HepG2 (cell line): ENCODE measurements around the gene ZNF764. TPM values are rescaled to one million over a fixed set of nuclear protein-coding genes. Genes with fewer than 3 reads are reported as not detected.

Source experiments
- AGO2 ChIP-seq: fragments of 200-400 bp; formaldehyde crosslinking; optimal IDR thresholded peaks from 2 replicates; pipeline ENCODE3; 2017; ENCODE audit warnings: mild to moderate bottlenecking, low read depth, low read length, moderate library complexity
- BORCS8-MEF2B ChIP-seq: sonication (generic); formaldehyde crosslinking; IDR thresholded peaks from 2 replicates; pipeline ENCODE4 v1.8.0; 2022; ENCODE audit warnings: mild to moderate bottlenecking, missing genetic modification reagents
- CC2D1A ChIP-seq: sonication (generic); formaldehyde crosslinking; IDR thresholded peaks from 2 replicates; pipeline ENCODE4 v1.8.1; 2023; ENCODE audit warnings: mild to moderate bottlenecking, missing genetic modification reagents
- EED ChIP-seq: sonication (generic); formaldehyde crosslinking; IDR thresholded peaks from 2 replicates; pipeline ENCODE4 v1.5.0; 2020; ENCODE audit warnings: mild to moderate bottlenecking, missing genetic modification reagents
- EP300 ChIP-seq, 3 experiments: sonication (generic) in 1 of 3; formaldehyde crosslinking in 1 of 3; IDR thresholded peaks; 2 replicates each; pipeline versions ENCODE4 v1.5.1 to v1.6.1; 2011 to 2020; ENCODE audit warnings: low read depth in 2 of 3, low read length in 2 of 3, borderline replicate concordance in 1 of 3, improper control_type of control experiment in 1 of 3, mild to moderate bottlenecking in 1 of 3, missing genetic modification reagents in 1 of 3, moderate library complexity in 1 of 3
- FOXJ3 ChIP-seq: sonication (generic); formaldehyde crosslinking; IDR thresholded peaks from 2 replicates; pipeline ENCODE4 v1.4.0; 2020; ENCODE audit warnings: missing genetic modification reagents, mild to moderate bottlenecking, borderline replicate concordance
- KDM5A ChIP-seq: fragments of 200-600 bp; sonication (generic); IDR thresholded peaks from 2 replicates; pipeline ENCODE4 v1.7.0; 2018; ENCODE audit warnings: antibody characterized with exemption, mild to moderate bottlenecking, low read length, borderline replicate concordance
- NKX3-1 ChIP-seq: sonication (generic); formaldehyde crosslinking; IDR thresholded peaks from 2 replicates; pipeline ENCODE4 v1.5.0; 2020; ENCODE audit warnings: missing genetic modification reagents
- NR2C2 ChIP-seq: sonication (generic); formaldehyde crosslinking; IDR thresholded peaks from 2 replicates; pipeline ENCODE4 v1.4.0; 2020; ENCODE audit warnings: missing genetic modification reagents, mild to moderate bottlenecking, moderate library complexity, borderline replicate concordance
- NR2F2 ChIP-seq: IDR thresholded peaks from 2 replicates; pipeline ENCODE4 v1.6.1; 2012; ENCODE audit warnings: low read depth, inconsistent platforms, borderline replicate concordance
- SP4 ChIP-seq: sonication (generic); formaldehyde crosslinking; IDR thresholded peaks from 2 replicates; pipeline ENCODE4 v1.8.1; 2023; ENCODE audit warnings: mild to moderate bottlenecking, missing genetic modification reagents
- TEAD2 ChIP-seq: sonication (generic); formaldehyde crosslinking; IDR thresholded peaks from 2 replicates; pipeline ENCODE4 v1.9.0; 2021; ENCODE audit warnings: missing genetic modification reagents
- ZBTB20 ChIP-seq: sonication (generic); formaldehyde crosslinking; IDR thresholded peaks from 2 replicates; pipeline ENCODE4 v1.8.1; 2023; ENCODE audit warnings: missing genetic modification reagents, low read depth, mild to moderate bottlenecking, borderline replicate concordance
- ZBTB42 ChIP-seq: sonication (generic); formaldehyde crosslinking; IDR thresholded peaks from 2 replicates; pipeline ENCODE4 v1.5.0; 2020; ENCODE audit warnings: mild to moderate bottlenecking, missing genetic modification reagents
- ZBTB7B ChIP-seq: sonication (generic); formaldehyde crosslinking; IDR thresholded peaks from 2 replicates; pipeline ENCODE4 v1.4.0; 2020; ENCODE audit warnings: missing genetic modification reagents
- ZC3H13 ChIP-seq: sonication (generic); formaldehyde crosslinking; IDR thresholded peaks from 2 replicates; pipeline ENCODE4 v1.8.1; 2023; ENCODE audit warnings: mild to moderate bottlenecking, missing genetic modification reagents, moderate library complexity
- ZFP37 ChIP-seq: sonication (generic); formaldehyde crosslinking; IDR thresholded peaks from 2 replicates; pipeline ENCODE4 v1.4.0; 2020; ENCODE audit warnings: missing genetic modification reagents, borderline replicate concordance
- ZFY ChIP-seq: sonication (generic); formaldehyde crosslinking; IDR thresholded peaks from 2 replicates; pipeline ENCODE4 v1.4.0; 2020; ENCODE audit warnings: missing genetic modification reagents
- ZMAT3 ChIP-seq: sonication (generic); formaldehyde crosslinking; conservative IDR thresholded peaks from 2 replicates; pipeline ENCODE4 v1.7.0; 2021; ENCODE audit warnings: missing genetic modification reagents
- ZNF263 ChIP-seq: sonication (generic); formaldehyde crosslinking; IDR thresholded peaks from 2 replicates; pipeline ENCODE4 v1.4.0; 2020; ENCODE audit warnings: missing genetic modification reagents
- ZNF724P ChIP-seq: sonication (generic); formaldehyde crosslinking; IDR thresholded peaks from 2 replicates; pipeline ENCODE4 v1.8.0; 2022; ENCODE audit warnings: missing genetic modification reagents, borderline replicate concordance
- ZNF737 ChIP-seq: sonication (generic); formaldehyde crosslinking; IDR thresholded peaks from 2 replicates; pipeline ENCODE4 v1.5.0; 2020; ENCODE audit warnings: missing genetic modification reagents, mild to moderate bottlenecking, borderline replicate concordance
- polyA plus RNA-seq, 8 experiments: library from polyadenylated mRNA; depleted of rRNA in 3 of 8; stranded (reverse) in 7 of 8; unstranded in 1 of 8; fragments of >200 nt; fragmentation: Illumina TruSeq in 4 of 8; extraction: Trizol in 4 of 8; gene quantifications; 2 replicates each; pipeline versions ENCODE4 v1.2.1 to v1.2.3, GENCODE V29; 2011 to 2016; ENCODE audit warnings: low read depth in 4 of 8, missing spikeins in 1 of 8, mixed read lengths in 1 of 8; ENCODE audit not compliant: insufficient read depth in 1 of 8
- total RNA-seq, 5 experiments: library from RNA; depleted of rRNA; stranded (reverse); fragments of >200 nt; fragmentation: Illumina TruSeq; extraction: Trizol; gene quantifications; 2 replicates each; pipeline ENCODE4 v1.2.3, GENCODE V29; 2016; ENCODE audit warnings: low read depth in 1 of 5
- TF ChIP-seq, protein P1 (sequence below): sonication (generic); formaldehyde crosslinking; IDR thresholded peaks from 2 replicates; pipeline ENCODE4 v1.8.0; 2022; ENCODE audit warnings: missing genetic modification reagents, mild to moderate bottlenecking, inconsistent platforms, borderline replicate concordance
- TF ChIP-seq, protein P2 (sequence below): IDR thresholded peaks from 2 replicates; pipeline ENCODE4 v1.6.1; 2016; ENCODE audit warnings: low read depth, borderline replicate concordance
- TF ChIP-seq, protein P3 (sequence below): IDR thresholded peaks from 2 replicates; pipeline ENCODE4 v1.6.1; 2016; ENCODE audit warnings: missing compliant biosample characterization, missing genetic modification reagents, borderline replicate concordance
- TF ChIP-seq, protein P4 (sequence below): sonication (generic); formaldehyde crosslinking; IDR thresholded peaks from 2 replicates; pipeline ENCODE4 v1.4.0; 2020; ENCODE audit warnings: missing genetic modification reagents

ZNF764 gene
- total and polyA plus RNA-seq, 2 of the 13 experiments (the other 11 are each of a cell fraction or from before 2014, with no cell fraction given), result 4.1 to 9.1 TPM

DNA sequence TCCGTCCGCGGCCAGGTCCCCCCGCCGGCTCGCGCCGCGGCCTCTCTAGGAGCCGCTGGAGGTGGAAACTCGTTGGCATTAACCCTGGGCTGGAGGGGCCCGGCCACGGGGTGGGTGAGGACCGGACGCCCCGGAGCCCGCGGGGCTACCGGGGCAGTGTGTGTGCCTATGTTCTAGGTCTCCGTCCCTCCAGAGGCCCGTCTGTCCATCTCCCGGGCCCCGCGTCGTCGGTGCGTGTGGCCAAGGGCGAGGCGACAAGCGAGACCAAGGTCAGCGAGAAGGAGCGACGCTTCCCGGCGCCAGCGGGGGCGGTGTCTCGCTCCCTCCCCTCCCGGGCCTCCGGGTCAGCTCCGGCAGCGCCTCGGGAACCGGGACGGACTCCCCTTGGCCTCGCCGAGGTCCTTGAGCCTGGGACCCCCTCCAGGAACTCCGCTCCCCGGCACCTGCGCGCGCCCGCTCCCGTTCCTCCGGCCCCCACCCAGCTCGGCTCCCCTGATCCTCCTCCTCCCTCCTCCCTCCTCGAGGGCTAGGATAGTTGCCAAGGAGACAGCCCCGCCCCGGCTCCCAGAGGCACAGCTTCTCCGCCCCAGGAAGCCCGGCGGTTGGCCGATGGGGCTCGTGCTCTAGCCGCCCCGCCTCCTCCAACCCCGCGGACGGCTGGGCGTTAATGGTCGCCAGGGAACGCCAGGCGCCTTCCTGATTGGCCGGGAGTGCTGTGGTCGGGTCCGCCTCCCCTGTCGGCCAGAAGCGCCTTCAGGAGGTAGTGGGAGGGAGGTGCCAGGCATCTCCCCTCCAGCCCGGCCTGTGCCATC, 31.1 kb downstream of the ZNF764 start (continued):
- no peak; the same call in 1 of the 2 replicates for TF ChIP-seq ZNF724P
- peak; percentile 29; the same call in 1 of the 2 replicates for TF ChIP-seq NR2F2
- TF ChIP-seq ZMAT3, result no peak
- TF ChIP-seq, protein P1, sequence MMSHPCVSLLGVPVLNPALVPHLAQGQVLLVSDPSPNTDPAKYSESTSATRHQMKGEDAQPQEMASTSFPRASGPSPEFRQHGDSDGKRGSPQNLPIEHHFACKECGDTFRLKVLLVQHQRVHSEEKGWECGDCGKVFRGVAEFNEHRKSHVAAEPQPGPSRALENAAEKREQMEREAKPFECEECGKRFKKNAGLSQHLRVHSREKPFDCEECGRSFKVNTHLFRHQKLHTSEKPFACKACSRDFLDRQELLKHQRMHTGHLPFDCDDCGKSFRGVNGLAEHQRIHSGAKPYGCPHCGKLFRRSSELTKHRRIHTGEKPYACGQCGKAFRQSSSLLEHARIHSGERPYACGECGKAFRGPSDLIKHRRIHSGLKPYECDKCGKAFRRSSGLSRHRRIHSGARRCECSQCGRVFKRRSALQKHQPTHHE (CRISPR knock-in tag), result 0 out of 2 replicates have a peak, but pooled peaks have one; percentile 50
- TF ChIP-seq, protein P2, sequence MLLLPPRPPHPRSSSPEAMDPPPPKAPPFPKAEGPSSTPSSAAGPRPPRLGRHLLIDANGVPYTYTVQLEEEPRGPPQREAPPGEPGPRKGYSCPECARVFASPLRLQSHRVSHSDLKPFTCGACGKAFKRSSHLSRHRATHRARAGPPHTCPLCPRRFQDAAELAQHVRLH (CRISPR knock-in tag), result no peak; the same call in 1 of the 2 replicates
- peak; percentile 46; the same call in 1 of the 2 replicates for TF ChIP-seq NKX3-1 (CRISPR knock-in tag)
- TF ChIP-seq ZFY (CRISPR knock-in tag), result peak; percentile 65
- peak; percentile 97 for TF ChIP-seq ZNF263 (CRISPR knock-in tag)
- peak; percentile 34; the same call in 1 of the 2 replicates for TF ChIP-seq SP4 (CRISPR knock-in tag)
- peak; percentile 88; the same call in 1 of the 2 replicates for TF ChIP-seq KDM5A
- TF ChIP-seq FOXJ3, result no peak
- TF ChIP-seq CC2D1A (CRISPR knock-in tag), result 0 out of 2 replicates have a peak, but pooled peaks have one; percentile 28
- TF ChIP-seq ZC3H13, result peak; percentile 94; the same call in 1 of the 2 replicates
- peak; percentile 64; the same call in 1 of the 2 replicates for TF ChIP-seq BORCS8-MEF2B (CRISPR knock-in tag)
- TF ChIP-seq ZFP37 (CRISPR knock-in tag), result no peak
- TF ChIP-seq TEAD2 (CRISPR knock-in tag), result no peak
- peak in 1 of 2 experiments; percentile 31; a peak in 1 of 4 replicates for TF ChIP-seq EP300 (IDR thresholded peaks at IDR 0.05; ENCODE audit: low read depth in 2 of 2, low read length in 2 of 2)
- TF ChIP-seq EP300 (CRISPR knock-in tag; IDR thresholded peaks at IDR 0.05; ENCODE audit: borderline replicate concordance), result peak; percentile 54; the same call in 1 of the 2 replicates
- no peak for TF ChIP-seq EED (CRISPR knock-in tag)
- TF ChIP-seq ZNF737 (CRISPR knock-in tag), result no peak
- TF ChIP-seq NR2C2 (CRISPR knock-in tag), result peak; percentile 84
- TF ChIP-seq ZBTB42 (CRISPR knock-in tag), result no peak
- TF ChIP-seq ZBTB7B (CRISPR knock-in tag), result peak; percentile 50; the same call in 1 of the 2 replicates
- TF ChIP-seq AGO2, result peak; percentile 98
- TF ChIP-seq, protein P3, sequence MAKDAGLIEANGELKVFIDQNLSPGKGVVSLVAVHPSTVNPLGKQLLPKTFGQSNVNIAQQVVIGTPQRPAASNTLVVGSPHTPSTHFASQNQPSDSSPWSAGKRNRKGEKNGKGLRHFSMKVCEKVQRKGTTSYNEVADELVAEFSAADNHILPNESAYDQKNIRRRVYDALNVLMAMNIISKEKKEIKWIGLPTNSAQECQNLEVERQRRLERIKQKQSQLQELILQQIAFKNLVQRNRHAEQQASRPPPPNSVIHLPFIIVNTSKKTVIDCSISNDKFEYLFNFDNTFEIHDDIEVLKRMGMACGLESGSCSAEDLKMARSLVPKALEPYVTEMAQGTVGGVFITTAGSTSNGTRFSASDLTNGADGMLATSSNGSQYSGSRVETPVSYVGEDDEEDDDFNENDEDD, result peak; percentile 11; the same call in 1 of the 2 replicates
- TF ChIP-seq, protein P4, sequence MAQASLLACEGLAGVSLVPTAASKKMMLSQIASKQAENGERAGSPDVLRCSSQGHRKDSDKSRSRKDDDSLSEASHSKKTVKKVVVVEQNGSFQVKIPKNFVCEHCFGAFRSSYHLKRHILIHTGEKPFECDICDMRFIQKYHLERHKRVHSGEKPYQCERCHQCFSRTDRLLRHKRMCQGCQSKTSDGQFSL (CRISPR knock-in tag), result peak; percentile 94
- TF ChIP-seq ZBTB20 (CRISPR knock-in tag), result peak; percentile 52; the same call in 1 of the 2 replicates
